ENCODE results near the gene MTF1.
"Not testable (repeated sequence)": the region's sequence is repeated elsewhere in the genome, so short reads cannot be mapped to it uniquely, and the experiment has no call there.

The MTF1 gene

DNA sequence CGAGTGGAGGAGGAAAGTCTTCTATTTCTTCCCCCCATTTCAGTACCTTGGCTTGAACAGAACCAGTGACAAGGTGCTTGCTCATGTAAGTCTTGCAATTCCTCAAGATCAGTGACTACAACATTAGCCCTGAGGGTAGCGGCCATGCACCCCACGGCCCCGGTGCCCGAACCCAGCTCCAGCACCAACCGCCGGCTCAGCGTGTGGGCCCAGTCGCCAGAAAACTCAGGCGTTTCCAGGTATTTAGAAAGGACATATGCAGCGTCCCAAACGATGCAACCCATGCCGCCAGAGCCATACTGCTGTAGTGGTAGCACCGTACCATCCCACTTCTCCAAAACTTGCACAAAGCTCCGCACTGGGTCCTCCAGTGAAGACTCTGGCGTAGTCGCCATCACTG, 76.9 kb downstream of the MTF1 start:
- no peak for DNase-seq

- DNase-seq: no peak
Measured at GRCh38 chr1:37778654-37779053, 80.7 kb downstream of the MTF1 start.

DNA sequence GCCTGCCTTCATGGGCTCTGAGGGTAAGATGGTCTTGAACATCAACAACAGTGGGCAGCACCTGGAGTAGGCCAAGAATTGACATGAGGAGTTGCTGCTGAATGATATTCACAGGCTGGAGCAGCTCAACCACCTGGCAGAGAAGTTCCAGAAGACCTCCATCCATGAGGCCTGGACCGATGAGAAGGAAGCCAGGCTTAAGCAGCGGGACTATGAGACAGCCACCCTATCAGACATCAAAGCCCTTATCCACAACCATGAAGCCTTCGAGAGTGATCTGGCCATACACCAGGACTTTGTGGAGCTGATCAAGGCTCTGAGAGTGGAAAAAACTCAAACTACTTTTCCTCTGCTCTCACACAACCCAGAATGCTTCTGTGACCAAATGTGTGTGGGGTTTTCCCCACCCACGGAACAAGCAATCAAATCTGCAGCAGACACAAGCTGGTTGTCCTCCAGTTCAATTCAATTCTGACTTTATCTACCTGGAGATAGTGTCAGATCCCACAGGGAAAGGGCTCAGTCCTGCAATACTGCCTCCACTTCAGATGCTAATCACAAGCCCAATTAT, 82.4 kb downstream of the MTF1 start:
- no peak for DNase-seq

- DNase-seq: not testable (repeated sequence)
Measured at GRCh38 chr1:37771440-37771839, 88.0 kb downstream of the MTF1 start.

DNA sequence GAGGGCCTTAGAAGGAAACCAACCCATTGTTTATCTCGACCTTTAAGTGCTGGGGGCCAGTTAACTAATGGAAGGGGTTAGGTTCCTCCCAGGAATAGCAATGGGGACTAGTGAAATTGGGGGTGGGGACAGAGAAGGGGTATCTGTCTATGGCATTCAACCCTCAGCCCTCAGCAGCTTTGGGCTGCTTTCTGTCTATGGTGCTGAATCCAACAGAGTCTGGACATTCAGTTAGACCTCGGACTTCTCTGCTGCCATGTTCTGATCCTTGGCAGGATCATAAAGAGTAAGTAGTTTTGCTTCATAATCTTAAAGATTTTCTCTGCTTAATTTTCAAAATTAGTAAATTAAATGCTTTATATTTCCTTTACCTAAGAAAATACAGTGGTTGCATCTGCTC, 91.9 kb downstream of the MTF1 start:
- DNase-seq: no peak

DNA sequence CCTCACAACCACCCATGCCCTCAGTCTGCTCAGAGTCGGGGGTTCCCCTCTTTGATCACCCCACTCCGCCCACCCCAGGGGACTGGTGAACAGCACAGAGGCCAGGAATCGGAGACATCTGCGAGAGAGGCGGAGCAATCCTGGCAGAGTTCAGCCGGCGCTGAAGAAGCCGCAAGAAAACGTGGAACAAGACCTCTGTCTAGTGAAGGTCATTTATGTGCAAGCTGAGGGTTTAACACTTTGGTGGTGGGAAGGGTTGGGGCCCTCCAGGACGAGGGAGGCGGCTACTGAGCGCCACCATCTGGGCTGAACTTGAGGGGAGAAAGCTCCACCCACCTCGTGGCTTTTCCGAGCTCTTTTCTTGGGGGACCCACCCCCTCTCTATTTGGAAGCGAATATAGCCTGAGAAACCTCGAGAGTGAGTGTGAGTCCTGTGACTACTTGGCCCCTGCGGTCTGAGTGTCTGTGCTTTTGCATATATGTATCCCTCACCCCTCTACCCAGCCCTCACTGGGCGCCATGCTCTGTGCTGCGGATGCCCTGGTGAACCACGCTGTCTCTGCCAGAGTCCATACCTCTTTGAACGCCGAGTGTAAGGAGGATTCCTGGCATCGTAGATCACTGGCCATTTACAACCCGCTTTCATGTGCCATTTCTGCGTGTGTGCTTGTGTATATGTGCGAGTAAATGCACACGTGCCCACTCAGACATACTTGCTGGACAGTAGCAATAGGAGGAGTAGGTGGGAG, 93.3 kb downstream of the MTF1 start:
- peak; percentile 48 for DNase-seq

DNA sequence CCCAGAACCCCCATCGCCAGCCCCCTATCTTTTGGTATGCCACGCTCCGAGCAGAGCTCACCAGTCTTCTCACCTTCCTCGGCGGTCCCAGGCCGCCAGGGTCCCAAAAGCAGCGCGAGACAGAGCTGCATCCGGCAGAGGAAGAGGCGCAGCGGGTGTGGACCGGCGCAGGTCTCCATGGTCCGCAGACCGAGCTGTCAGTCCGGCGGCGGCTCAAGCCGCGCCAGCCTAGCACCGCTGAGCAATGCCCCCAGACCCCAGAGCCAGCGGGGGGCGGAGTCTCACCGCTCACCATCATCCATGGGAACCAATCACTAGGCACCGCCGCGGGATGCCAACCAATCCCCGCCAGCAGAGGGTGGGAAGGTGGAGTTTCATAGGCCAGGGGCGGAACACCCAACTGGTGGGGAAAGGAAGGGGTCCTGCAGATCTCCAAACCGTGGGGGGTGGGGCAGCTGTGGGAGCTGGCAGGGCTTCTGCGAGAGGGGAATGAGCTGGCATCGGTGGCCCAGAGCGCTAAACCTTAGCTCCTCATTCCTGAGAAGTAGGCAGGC, 94.4 kb downstream of the MTF1 start, which contains the start of gene EPHA10:
Gene EPHA10 (minus strand): TSS at position 233 of the 554 bp plus-strand sequence. CDS start 54 bp downstream, at position 179.
- DNase-seq: peak; percentile 85

DNA sequence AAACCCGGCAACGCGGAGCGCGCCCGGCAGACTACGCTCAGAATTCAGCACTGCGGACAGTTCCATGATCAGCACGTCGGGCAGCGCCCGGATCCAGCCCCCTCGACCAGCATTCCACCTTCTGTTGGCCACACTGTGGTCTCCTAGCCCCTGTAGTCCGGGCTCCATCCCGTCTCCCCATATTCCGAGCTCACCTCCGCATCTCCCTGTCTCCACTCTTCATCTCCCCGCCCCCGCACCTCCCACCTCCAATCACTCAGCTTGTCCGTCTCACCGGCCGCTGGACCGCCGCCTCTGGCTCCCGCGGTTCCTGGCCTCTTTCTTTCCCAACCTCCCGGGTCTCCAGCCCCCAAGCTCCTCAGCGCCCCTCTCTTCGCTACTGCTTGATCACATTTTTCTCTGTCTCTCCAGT, 95.0 kb downstream of the MTF1 start:
- peak; percentile 27 for DNase-seq

GRCh38 chr1:37763791-37764413, 95.5 kb downstream of the MTF1 start:
- peak; percentile 27 for DNase-seq

DNA sequence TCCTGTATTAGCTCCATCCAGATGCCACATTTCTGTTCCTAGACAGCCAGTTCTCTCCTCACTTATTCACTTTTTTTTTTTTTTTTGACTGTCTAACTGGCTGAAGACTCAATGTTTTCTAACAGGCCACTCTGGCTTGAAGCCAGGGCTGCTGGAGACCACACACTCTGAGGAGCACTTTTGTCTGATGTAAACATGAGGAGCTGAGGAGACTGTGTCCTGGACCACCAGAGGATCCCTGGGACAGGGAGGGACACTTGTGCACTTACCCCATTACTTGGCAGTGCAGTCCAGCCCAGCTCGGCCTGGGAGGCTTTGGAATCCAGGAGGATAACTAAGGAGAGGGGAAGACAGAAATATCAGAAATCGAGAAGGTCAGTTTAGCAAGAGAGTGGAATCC, 96.9 kb downstream of the MTF1 start:
- DNase-seq: no peak

- no peak for DNase-seq
Measured at GRCh38 chr1:37761416-37762095, 97.8 kb downstream of the MTF1 start.
